PC-9 (cell line): ENCODE results near the gene RXFP1. TPM values are rescaled to one million over a fixed set of nuclear protein-coding genes. Genes with fewer than 3 reads are reported as not detected.

Experiments
- BruUV-seq: library from RNA; stranded (reverse); fragments of 400-500 nt; replicated peaks from 2 replicates; lab custom pipeline; 2021; lab: Mats Ljungman, UMichigan
- CTCF ChIA-PET: fragments of 300-600 bp; sonication (Branson Sonifier 250); formaldehyde crosslinking; loops from one replicate; lab custom pipeline; 2022; ENCODE audit warnings: antibody characterized with exemption; lab: Charles Lee
- POLR2A ChIA-PET: fragments of 300-600 bp; sonication (Branson Sonifier 250); formaldehyde crosslinking; loops from one replicate; lab custom pipeline; 2022; ENCODE audit warnings: antibody characterized with exemption; ENCODE audit not compliant: unreplicated experiment; lab: Charles Lee
- DNase-seq, 2 experiments: peaks; one replicate each; pipeline versions ENCODE4 v3.0.0 to v3.0.0-alpha.2; 2015 to 2022; ENCODE audit warnings: mixed read lengths in 1 of 2
- H2AFZ ChIP-seq: fragments of 200-600 bp; sonication (generic); 2 replicates; pipeline ENCODE4 v1.8.1; 2017; ENCODE audit warnings: antibody characterized with exemption
- H3F3A ChIP-seq: fragments of 200-600 bp; sonication (generic); 2 replicates; pipeline ENCODE4 v1.8.1; 2017; ENCODE audit warnings: antibody characterized with exemption, mild to moderate bottlenecking, low read depth; ENCODE audit not compliant: insufficient read depth
- H3K27ac ChIP-seq: fragments of 200-600 bp; sonication (generic); 2 replicates; pipeline ENCODE4 v1.6.1; 2016; ENCODE audit warnings: mixed run types
- H3K27me3 ChIP-seq: fragments of 200-600 bp; sonication (generic); 2 replicates; pipeline ENCODE4 v1.6.1; 2016; ENCODE audit warnings: low read depth, mixed run types; ENCODE audit not compliant: insufficient read depth
- H3K36me3 ChIP-seq: fragments of 200-600 bp; sonication (generic); 2 replicates; pipeline ENCODE4 v1.6.1; 2016; ENCODE audit warnings: low read depth, mixed run types
- H3K4me1 ChIP-seq: fragments of 200-600 bp; sonication (generic); replicated peaks from 2 replicates; pipeline ENCODE4 v1.6.1; 2016; ENCODE audit warnings: mixed run types; ENCODE audit not compliant: insufficient read depth
- H3K4me2 ChIP-seq: fragments of 200-600 bp; sonication (generic); 2 replicates; pipeline ENCODE4 v1.6.1; 2017; ENCODE audit warnings: mixed run types
- H3K4me3 ChIP-seq: fragments of 200-600 bp; sonication (generic); 2 replicates; pipeline ENCODE4 v1.6.1; 2016; ENCODE audit warnings: mixed run types
- H3K79me2 ChIP-seq: fragments of 200-600 bp; sonication (generic); 2 replicates; pipeline ENCODE4 v1.6.1; 2017; ENCODE audit warnings: low read depth, mixed run types
- H3K9me2 ChIP-seq: fragments of 200-600 bp; sonication (generic); 2 replicates; pipeline ENCODE4 v1.8.1; 2017; ENCODE audit warnings: mild to moderate bottlenecking; ENCODE audit not compliant: insufficient read depth
- H3K9me3 ChIP-seq: fragments of 200-600 bp; sonication (generic); 2 replicates; pipeline ENCODE4 v1.8.1; 2016; ENCODE audit warnings: low read depth; ENCODE audit not compliant: insufficient read depth
- H4K20me1 ChIP-seq: fragments of 200-600 bp; sonication (generic); 2 replicates; pipeline ENCODE4 v1.8.1; 2017; ENCODE audit not compliant: insufficient read depth
- EZH2 ChIP-seq: fragments of 200-600 bp; sonication (generic); IDR thresholded peaks from 2 replicates; pipeline ENCODE4 v1.8.0; 2017; ENCODE audit warnings: antibody characterized with exemption, low read depth
- intact Hi-C: fragments of 100-400 bp; cut with micrococcal nuclease; formaldehyde crosslinking; loops from one replicate; pipeline ENCODE4 v1.10.0; 2022; ENCODE audit not compliant: unreplicated experiment
- total RNA-seq: library from RNA; stranded (reverse); gene quantifications from 2 replicates; pipeline ENCODE4 v1.2.3, GENCODE V29; 2021
- TF ChIP-seq, protein P1 (sequence below): fragments of 200-600 bp; sonication (generic); conservative IDR thresholded peaks from 2 replicates; pipeline ENCODE4 v1.6.1; 2017; ENCODE audit warnings: mixed run types, antibody characterized with exemption, mild to moderate bottlenecking, moderate library complexity

RXFP1 gene
- total RNA-seq, 1 experiment from 2014 or later: not detected

DNA sequence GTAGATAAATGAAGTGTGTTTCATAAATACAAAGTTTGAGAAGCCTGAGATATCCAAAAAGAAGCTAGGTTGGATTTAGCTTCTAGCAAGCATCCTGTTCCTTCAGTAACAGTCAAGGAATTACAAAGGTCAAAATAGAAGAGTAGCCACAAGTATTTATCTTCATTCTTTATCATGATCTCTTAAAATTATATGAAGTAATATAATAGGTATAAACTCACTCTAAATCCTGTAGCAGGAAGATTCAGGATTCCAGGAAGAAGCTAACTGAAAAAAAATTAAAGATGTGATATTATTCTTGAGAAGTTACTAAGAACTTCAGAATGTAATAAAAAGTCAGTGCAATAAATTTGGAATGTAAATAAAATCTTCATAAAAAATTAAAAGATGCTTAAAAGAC lies 31.1 kb upstream of the RXFP1 start:
- no peak overlapping the region for H3K4me2 ChIP-seq
- H3K36me3 ChIP-seq: no peaks in the 10 kb centered on the region
- no peak overlapping the region for H3K4me3 ChIP-seq
- no peaks in the 10 kb centered on the region for H4K20me1 ChIP-seq
- no peaks in the 10 kb centered on the region for H3F3A ChIP-seq
- ChIA-PET CTCF (no interaction called here), POLR2A (no interaction called here)
- intact Hi-C loops: loop anchor here (10.0 kb wide), 1 partner anchor 134 kb away; no protein-coding TSS in a partner anchor
- no peaks in the 10 kb centered on the region for H3K27me3 ChIP-seq
- no TSS peak for BruUV-seq
- no peaks in the 10 kb centered on the region for H3K4me1 ChIP-seq
- no peak overlapping the region for H2AFZ ChIP-seq
- H3K79me2 ChIP-seq: no peaks in the 10 kb centered on the region
- no peak overlapping the region for H3K27ac ChIP-seq
- DNase-seq: no peak
- H3K9me3 ChIP-seq: no peaks in the 10 kb centered on the region
- H3K9me2 ChIP-seq: no peaks in the 10 kb centered on the region
- TF ChIP-seq EZH2: no peak

DNA sequence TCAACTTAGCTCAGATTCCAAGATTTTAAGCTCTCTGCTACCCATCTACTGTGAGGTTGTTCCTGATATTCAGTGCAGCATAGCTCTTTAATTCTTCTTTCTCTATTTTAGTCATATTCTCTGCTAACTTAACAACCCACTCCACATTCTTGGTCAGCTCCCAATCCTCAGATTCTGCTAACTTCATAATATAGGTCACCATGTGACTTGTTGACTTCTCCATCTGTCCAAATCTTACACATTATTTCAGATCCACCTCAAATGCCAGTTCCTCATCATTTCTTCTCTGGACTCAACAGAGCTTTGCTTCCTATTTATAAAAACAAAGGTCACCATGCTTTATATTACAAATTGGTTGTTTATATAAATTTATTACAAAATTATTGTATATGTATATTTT lies 29.3 kb upstream of the RXFP1 start:
- no peaks in the 10 kb centered on the region for H3K79me2 ChIP-seq
- no peak overlapping the region for H3K27ac ChIP-seq
- no peaks in the 10 kb centered on the region for H3K36me3 ChIP-seq
- BruUV-seq: no TSS peak
- no peak overlapping the region for H3K4me2 ChIP-seq
- CTCF ChIA-PET: interaction anchor here (0.7 kb wide), 1 partner anchor 200 kb away, joined by 3 read pairs; no protein-coding TSS in a partner anchor
- TF ChIP-seq, protein P1, sequence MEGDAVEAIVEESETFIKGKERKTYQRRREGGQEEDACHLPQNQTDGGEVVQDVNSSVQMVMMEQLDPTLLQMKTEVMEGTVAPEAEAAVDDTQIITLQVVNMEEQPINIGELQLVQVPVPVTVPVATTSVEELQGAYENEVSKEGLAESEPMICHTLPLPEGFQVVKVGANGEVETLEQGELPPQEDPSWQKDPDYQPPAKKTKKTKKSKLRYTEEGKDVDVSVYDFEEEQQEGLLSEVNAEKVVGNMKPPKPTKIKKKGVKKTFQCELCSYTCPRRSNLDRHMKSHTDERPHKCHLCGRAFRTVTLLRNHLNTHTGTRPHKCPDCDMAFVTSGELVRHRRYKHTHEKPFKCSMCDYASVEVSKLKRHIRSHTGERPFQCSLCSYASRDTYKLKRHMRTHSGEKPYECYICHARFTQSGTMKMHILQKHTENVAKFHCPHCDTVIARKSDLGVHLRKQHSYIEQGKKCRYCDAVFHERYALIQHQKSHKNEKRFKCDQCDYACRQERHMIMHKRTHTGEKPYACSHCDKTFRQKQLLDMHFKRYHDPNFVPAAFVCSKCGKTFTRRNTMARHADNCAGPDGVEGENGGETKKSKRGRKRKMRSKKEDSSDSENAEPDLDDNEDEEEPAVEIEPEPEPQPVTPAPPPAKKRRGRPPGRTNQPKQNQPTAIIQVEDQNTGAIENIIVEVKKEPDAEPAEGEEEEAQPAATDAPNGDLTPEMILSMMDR: no peak
- TF ChIP-seq EZH2: no peak
- H3K27me3 ChIP-seq: no peaks in the 10 kb centered on the region
- no peaks in the 10 kb centered on the region for H4K20me1 ChIP-seq
- no peak overlapping the region for H2AFZ ChIP-seq
- POLR2A ChIA-PET: no interaction called here
- no peaks in the 10 kb centered on the region for H3K9me3 ChIP-seq
- H3K4me1 ChIP-seq: no peaks in the 10 kb centered on the region
- no peaks in the 10 kb centered on the region for H3K9me2 ChIP-seq
- no peaks in the 10 kb centered on the region for H3F3A ChIP-seq
- no peak for DNase-seq
- intact Hi-C loops: loop anchor here (10.0 kb wide), 1 partner anchor 132 kb away; no protein-coding TSS in a partner anchor
- no peak overlapping the region for H3K4me3 ChIP-seq

DNA sequence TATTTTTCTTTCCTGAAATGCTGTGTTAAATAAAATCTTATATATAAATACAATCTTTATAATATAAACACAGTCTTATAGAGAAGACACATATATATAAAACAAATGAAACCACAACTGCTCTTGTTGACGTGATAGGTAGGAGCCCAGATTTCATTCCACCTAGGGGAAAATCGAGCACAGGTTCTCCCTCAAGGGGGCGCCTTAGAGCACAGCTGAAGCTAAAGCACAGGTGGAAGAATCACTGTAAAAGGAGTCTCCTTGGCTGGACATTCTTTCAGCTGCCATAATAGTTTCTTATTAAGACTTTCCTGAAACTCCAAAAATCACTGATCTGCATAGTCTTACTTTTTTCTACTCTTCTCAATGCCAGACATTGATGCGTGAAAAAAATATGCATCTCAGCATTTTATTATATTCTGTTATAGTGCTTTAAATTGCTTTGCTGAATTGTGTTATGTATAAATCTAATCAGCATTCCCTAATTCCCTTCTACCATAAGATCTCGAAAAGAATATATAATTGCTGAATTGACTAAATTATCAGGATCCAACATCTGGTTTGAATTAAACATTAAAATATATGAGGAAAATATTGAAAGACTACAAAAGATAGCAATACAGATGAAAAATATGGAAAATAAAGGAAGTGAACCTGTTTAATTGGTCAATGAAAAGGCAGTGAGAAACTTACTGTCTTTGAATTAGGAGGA lies 25.5 kb upstream of the RXFP1 start:
- H3K4me3 ChIP-seq: no peak overlapping the region
- TF ChIP-seq, protein P1: peak; percentile 41; the same call in 1 of the 2 replicates
- TF ChIP-seq EZH2: no peak
- H2AFZ ChIP-seq: peak overlapping the region; percentile 70; the same call in 1 of the 2 replicates
- ChIA-PET CTCF (interaction anchor here (0.6 to 0.8 kb wide), 2 partner anchors 27 to 125 kb away, joined by 3 read pairs; no protein-coding TSS in a partner anchor), POLR2A (no interaction called here)
- H3K4me2 ChIP-seq: no peak overlapping the region
- H3K27me3 ChIP-seq: no peaks in the 10 kb centered on the region
- no peaks in the 10 kb centered on the region for H3K79me2 ChIP-seq
- no peaks in the 10 kb centered on the region for H4K20me1 ChIP-seq
- no peaks in the 10 kb centered on the region for H3K9me2 ChIP-seq
- no TSS peak for BruUV-seq
- no peaks in the 10 kb centered on the region for H3K4me1 ChIP-seq
- no peaks in the 10 kb centered on the region for H3K36me3 ChIP-seq
- H3K9me3 ChIP-seq: no peaks in the 10 kb centered on the region
- no peak overlapping the region for H3K27ac ChIP-seq
- no peaks in the 10 kb centered on the region for H3F3A ChIP-seq
- peak in 1 of 2 experiments; percentile 8 for DNase-seq
- intact Hi-C loops: loop anchor here (10.0 kb wide), 1 partner anchor 129 kb away; no protein-coding TSS in a partner anchor
